K562 (cell line): ENCODE measurements around the gene HOXA4.

ENCODE experiments used
- MEIS2 ChIP-seq: fragments of 450-650 bp; IDR thresholded peaks from 2 replicates; pipeline ENCODE4 v1.6.1; 2014; ENCODE audit warnings: mild to moderate bottlenecking; ENCODE audit not compliant: partially characterized antibody
- TAF15 ChIP-seq: fragments of 200-400 bp; formaldehyde crosslinking; IDR thresholded peaks from 2 replicates; pipeline ENCODE4 v1.6.1; 2017; ENCODE audit warnings: mild to moderate bottlenecking, low read depth, low read length, moderate library complexity
- ZNF24 ChIP-seq: fragments of 450-650 bp; IDR thresholded peaks from 2 replicates; pipeline ENCODE4 v1.6.1; 2016
- TF ChIP-seq, protein P1 (sequence below): fragments of 250-450 bp; sonication (Bioruptor Pico); IDR thresholded peaks from 2 replicates; pipeline ENCODE4 v1.4.0; 2020; ENCODE audit warnings: borderline replicate concordance
- TF ChIP-seq, protein P2 (sequence below), 2 experiments: IDR thresholded peaks; 2 replicates each; pipeline ENCODE4 v1.6.1; 2011; ENCODE audit warnings: borderline replicate concordance in 1 of 2, control low read depth in 1 of 2, low read depth in 1 of 2, low read length in 1 of 2, mild to moderate bottlenecking in 1 of 2, mixed read lengths in 1 of 2, moderate library complexity in 1 of 2; ENCODE audit not compliant: insufficient read depth in 1 of 2, insufficient read length in 1 of 2, poor library complexity in 1 of 2, severe bottlenecking in 1 of 2; ENCODE audit errors: extremely low read depth in 1 of 2

DNA sequence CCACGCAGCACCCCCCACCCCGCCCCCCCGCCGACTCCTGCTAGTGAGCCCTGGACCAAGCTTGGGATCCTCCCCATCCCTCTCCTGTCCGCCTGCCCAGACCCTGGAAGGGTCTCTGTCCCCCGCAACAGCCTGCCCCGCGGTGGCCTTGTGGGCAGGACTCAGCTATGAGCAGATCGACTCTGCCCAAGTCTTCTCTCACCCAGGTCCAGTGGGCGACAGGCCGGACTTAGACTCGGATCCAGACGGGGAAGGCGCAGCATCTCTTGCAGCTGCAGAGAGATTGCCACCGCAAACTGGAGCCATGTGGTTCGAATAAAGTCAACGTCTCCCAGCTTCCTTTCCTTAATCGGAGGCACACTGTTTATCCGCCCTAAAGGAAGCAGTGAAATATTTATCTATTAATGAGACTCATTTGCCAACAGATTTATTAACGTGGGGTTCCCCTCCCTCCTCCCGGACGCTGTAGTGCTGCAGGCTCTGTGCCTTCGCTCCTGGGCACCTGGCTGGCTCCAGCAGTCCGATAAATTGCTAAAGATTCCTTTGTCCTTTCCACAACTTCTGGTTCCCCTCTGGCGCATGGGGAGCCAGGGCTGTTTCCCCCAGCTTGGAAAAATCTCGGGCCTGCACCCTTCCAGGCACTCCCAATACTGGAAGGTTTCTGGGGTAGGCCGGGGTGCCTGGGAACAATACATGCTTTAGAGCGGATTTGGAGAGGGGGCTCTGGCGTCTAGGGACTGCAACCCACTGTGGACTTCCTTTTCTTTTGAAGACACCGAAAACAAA lies 26.6 kb upstream of the HOXA4 start:
- TF ChIP-seq TAF15: no peak
- TF ChIP-seq ZNF24: no peak
- TF ChIP-seq, protein P1, sequence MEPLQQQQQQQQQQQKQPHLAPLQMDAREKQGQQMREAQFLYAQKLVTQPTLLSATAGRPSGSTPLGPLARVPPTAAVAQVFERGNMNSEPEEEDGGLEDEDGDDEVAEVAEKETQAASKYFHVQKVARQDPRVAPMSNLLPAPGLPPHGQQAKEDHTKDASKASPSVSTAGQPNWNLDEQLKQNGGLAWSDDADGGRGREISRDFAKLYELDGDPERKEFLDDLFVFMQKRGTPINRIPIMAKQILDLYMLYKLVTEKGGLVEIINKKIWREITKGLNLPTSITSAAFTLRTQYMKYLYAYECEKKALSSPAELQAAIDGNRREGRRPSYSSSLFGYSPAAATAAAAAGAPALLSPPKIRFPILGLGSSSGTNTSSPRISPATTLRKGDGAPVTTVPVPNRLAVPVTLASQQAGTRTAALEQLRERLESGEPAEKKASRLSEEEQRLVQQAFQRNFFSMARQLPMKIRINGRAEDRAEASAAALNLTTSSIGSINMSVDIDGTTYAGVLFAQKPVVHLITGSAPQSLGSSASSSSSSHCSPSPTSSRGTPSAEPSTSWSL: no peak
- no peak for TF ChIP-seq MEIS2
- TF ChIP-seq, protein P2, sequence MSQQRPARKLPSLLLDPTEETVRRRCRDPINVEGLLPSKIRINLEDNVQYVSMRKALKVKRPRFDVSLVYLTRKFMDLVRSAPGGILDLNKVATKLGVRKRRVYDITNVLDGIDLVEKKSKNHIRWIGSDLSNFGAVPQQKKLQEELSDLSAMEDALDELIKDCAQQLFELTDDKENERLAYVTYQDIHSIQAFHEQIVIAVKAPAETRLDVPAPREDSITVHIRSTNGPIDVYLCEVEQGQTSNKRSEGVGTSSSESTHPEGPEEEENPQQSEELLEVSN (IDR thresholded peaks at IDR 0.05; ENCODE audit: borderline replicate concordance in 1 of 2, extremely low read depth in 1 of 2, insufficient read depth in 1 of 2, insufficient read length in 1 of 2, low read depth in 1 of 2, low read length in 1 of 2, poor library complexity in 1 of 2, severe bottlenecking in 1 of 2): no peak
